Cerebellar nuclear complex (tissue), 1 donor: ENCODE results near the gene CNTN1.

Source experiments
- DNase-seq, 2 experiments: peaks; one replicate each; lab custom pipeline; 2025; lab: John Stamatoyannopoulos, UW

CNTN1 gene

DNA sequence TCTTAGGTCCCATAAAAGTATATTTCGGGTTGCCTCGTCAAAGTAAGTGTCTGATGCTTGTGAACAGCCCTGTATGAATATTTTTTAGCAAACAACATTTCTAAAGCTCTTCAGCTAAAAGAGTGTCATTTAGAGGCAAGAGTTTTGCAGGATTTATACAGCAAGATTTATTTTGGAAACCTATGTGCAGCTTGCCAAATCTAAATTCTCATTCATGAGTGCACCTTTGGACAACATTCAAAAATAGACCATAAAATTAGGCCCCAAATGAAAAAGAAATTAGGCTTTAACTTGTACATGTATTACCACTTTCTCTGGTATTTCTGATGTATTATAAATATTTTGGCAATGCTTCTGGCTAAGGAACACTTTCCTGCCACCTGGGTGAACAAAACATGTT, 271.5 kb downstream of the CNTN1 start:
- DNase-seq = no peak

DNA sequence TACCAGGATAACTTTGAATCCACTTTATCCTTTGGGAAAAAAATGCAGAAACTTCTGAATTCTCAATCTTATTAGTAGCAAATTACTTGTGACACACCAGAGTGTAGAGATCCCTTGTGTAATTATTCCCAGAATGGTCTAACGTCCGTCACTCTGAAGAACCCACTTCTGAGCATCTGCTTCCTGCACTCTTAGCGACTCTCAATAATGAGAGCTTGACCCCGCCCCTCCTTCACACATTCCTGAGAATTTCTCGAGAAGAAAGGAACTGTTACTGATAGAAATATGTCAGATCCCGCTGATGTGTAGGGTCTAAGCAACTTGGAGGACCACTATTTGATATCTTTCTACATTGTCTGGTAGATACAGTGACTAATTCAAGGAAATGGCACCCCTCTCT, 277.6 kb downstream of the CNTN1 start:
- no peak for DNase-seq

- DNase-seq = no peak
Observed at GRCh38 chr12:40970320-40970907, 278.2 kb downstream of the CNTN1 start.

DNA sequence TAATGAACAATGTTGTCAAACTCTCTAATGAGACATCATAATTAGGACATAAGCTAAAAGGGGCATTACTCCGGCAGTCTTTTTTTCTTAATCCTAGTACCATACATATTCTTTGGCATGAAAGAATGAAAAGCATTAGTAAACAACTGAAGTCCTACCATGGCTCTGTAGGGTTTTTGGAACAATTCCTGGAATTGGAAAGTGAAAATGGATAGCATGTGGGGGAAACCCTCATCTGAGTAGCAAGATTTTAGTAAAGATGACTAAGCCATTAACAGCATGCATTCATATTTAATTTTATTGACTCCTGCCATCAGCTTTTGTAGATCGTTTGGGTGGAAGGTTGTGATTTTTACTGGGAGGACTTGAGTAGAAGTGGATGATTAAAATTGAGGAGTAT, 279.7 kb downstream of the CNTN1 start:
- DNase-seq = no peak

DNA sequence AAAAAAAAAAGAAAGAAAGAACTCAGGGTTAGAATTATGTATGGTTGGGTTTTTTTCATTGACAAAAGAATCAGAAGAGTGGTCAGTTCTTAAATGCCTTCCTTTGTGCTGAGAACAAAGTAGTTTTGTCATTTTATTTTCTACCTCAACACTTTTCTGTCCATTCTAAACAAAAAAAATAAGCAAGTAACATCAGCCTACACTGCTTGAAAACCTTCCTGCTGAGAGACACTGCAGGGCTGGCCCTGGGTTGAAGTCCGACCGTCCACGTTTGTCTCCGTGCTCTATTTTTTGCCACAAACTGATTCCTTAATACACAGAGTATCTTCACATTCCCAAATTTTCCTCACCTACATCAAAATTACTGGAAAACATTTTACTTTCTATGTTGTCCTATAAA, 284.3 kb downstream of the CNTN1 start:
- no peak for DNase-seq

- DNase-seq = no peak
Observed at GRCh38 chr12:40980427-40980961, 288.3 kb downstream of the CNTN1 start.

GRCh38 chr12:40986001-40986400, 293.8 kb downstream of the CNTN1 start:
- no peak for DNase-seq

DNA sequence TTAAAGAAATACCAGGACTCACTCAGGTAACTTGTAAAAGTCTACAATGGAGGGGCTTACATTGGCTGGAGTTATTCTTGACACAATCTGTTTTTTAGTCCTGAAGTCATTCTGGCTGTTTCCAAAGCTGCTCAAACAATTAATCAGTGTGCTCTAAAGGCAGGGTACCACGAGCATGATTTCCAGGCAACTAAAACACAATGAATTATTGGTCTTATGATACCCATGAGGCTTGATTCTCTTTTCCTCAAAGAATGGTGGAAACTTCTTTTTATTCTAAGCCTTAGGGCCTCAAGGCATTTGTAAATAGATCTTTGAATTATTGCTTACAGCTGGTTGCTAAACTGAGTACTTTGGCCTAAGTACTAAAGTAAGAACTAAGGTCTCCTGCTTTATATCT, 296.1 kb downstream of the CNTN1 start:
- no peak for DNase-seq

GRCh38 chr12:40988824-40989223, 296.6 kb downstream of the CNTN1 start:
- no peak for DNase-seq

- no peak for DNase-seq
Observed at GRCh38 chr12:40989785-40990184, 297.5 kb downstream of the CNTN1 start.

- DNase-seq = no peak
Observed at GRCh38 chr12:40992158-40992557, 299.9 kb downstream of the CNTN1 start.

DNA sequence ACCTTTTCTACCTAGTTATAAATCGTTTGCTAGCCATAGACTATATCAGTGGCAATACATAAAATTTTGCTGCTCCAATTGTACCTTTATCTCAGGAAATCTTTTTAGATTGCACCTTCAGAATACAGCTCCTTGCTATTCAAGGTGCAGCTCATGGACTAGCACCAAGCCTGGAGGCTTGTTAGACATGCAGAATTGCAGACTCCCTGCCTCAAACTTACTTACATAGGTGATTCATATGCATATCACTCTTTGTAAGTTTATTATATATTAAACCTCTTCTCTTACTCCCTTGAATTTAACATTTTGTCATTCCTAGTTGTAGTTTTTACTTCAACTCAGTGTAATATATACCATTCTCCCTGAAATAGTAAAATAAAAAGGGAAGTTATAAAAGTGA, 300.4 kb downstream of the CNTN1 start:
- no peak for DNase-seq

DNA sequence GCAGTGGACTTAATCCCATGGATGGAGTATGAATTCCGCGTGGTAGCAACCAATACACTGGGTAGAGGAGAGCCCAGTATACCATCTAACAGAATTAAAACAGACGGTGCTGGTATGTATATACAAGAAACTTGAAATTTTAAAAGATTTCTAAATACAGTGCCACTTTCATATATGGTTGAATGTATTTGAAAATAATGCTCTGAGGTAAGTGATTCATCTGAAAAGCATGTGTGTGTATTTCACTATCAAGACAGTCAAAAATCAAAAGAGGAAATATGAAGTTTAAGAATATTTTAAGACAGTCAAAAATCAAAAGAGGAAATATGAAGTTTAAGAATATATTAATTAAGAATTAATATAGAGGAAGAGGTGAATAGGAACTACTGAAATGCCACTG, 300.9 kb downstream of the CNTN1 start:
- no peak for DNase-seq

DNA sequence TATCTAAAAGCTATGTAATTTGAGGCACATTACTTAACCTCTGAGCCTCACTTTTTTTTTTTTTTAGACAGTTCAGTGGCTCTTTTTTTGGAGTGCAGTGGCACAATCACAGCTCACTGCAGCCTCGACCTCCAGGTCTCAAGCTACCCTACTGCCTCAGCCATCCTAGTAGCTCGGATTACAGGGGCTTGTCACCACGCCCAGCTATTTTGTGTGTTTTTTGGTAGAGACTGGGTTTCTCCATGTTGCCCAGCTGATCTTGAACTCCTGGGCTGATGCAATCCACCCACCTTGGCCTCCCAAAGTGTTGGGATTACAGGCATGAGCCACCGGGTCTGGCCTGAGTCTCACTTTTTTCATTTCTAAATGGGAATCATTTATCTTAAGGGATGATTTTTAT, 303.9 kb downstream of the CNTN1 start:
- no peak for DNase-seq

GRCh38 chr12:40999210-40999609, 307.0 kb downstream of the CNTN1 start:
- no peak for DNase-seq

GRCh38 chr12:41008472-41008871, 316.2 kb downstream of the CNTN1 start:
- no peak for DNase-seq

DNA sequence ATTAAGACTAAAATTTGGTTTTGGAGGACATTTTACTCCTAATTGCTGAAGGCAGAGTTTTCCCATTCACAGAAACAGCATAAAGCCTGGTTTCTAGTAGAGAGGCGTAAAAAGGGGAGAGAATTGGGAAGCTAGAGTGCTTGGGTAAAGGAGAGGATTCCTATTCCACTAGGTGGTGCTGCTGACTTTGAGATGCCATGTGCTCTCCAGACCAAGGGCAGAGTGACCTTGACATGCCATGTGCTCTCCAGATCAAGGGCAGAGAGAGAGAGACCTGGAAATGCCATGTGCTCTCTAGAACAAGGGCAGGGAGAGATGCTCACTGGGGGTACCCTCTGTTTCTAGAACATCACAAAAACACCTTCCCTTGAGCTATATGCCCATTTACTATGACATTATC, 319.7 kb downstream of the CNTN1 start:
- DNase-seq = no peak

- DNase-seq = no peak
Observed at GRCh38 chr12:41013881-41014642, 321.8 kb downstream of the CNTN1 start.

DNA sequence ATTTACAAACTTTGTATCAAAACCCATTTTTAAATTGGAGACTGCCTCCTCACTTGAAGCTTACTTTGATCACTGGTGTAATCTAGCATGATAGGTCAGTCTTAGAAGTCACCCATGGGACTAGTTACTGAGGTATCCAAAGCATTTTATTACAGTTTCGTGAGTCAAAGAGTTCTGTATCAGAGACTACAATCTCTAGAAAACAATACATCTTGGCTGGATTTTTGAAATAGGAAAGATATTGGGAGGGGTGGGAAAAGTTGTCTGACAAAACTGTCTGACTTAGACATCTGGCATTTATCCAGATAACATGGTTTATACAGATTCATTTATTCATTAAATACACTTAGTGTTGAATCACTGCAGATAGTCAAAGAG, 322.4 kb downstream of the CNTN1 start:
- DNase-seq = no peak

GRCh38 chr12:41018010-41018409, 325.8 kb downstream of the CNTN1 start:
- no peak for DNase-seq

DNA sequence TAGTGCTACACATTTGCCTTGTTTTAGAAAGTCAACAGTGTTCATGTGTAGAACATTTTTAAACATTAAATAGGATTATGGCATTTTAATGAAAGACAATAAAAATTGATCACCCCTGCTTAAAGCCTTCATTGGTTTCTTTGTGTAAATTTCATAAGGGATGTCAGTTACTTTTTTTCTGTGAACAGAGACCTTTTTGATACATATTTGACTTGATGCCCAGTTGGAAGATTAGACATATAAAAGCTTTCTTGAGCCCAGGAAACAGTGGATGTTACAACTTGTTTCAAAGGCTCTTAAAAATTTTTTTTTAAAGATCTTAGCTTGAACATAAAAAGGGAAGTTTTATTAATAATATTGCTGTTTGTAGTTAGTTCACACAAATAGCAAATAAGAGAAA, 327.2 kb downstream of the CNTN1 start:
- no peak for DNase-seq

DNA sequence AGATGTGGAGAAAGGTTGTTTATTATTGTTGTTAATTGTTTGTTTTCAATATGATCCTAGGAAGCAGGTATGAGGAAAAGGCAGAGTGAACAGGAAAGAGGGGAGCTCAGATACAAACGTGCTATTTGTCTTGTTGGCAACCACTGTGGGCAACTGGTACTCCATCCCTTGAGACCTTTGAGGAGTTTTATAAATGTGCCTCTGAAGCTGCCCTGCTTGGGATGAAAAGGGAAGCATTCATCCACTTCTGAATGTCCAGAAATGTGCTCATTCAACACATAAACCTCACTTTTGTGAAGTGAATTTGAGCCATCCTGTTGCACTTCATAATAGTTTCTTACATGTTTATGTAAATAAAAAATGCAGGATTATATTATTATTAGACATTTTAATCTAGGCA, 331.6 kb downstream of the CNTN1 start:
- no peak for DNase-seq

- no peak for DNase-seq
Observed at GRCh38 chr12:41026151-41026550, 333.9 kb downstream of the CNTN1 start.

DNA sequence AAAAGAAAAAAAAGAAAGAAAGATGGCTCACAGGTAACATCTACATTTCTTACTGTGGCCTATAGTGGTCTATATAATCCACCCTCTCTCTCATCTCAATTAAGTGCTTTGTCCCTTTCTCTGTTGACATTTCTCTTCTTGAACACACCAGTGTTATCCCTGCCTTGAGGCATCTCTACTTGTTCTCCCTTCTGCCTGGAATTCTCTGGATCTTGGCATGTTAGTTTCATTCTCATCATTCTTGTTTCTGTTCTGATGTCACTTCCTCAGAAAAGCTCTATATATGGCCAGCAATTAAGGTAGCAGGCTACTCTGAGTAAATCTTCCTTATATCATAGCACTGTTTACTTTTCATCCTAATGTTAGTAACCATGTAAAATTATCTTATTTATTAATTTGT, 340.1 kb downstream of the CNTN1 start:
- no peak for DNase-seq
